WERI-Rb-1 (cell line): ENCODE data around the gene ROBO1.

Experiments
- DNase-seq: peaks from one replicate; pipeline ENCODE4 v3.0.0-alpha.2; 2020
- H3K27ac ChIP-seq: fragments of 250-450 bp; sonication (Bioruptor Pico); 2 replicates; pipeline ENCODE4 v1.5.1; 2020; ENCODE audit warnings: mild to moderate bottlenecking, moderate library complexity
- H3K27me3 ChIP-seq: fragments of 250-450 bp; sonication (Bioruptor Pico); 2 replicates; pipeline ENCODE4 v1.5.1; 2021; ENCODE audit warnings: mild to moderate bottlenecking, low read depth, moderate library complexity; ENCODE audit not compliant: insufficient read depth, severe bottlenecking
- H3K36me3 ChIP-seq: fragments of 250-450 bp; sonication (Bioruptor Pico); 2 replicates; pipeline ENCODE4 v1.5.1; 2020; ENCODE audit warnings: mild to moderate bottlenecking, moderate library complexity
- H3K4me3 ChIP-seq: 2 replicates; pipeline ENCODE4 v1.5.1; 2011; ENCODE audit warnings: low read depth, mild to moderate bottlenecking, control low read depth, low read length
- H3K9me3 ChIP-seq: fragments of 250-450 bp; sonication (Bioruptor Pico); 2 replicates; pipeline ENCODE4 v1.5.1; 2021; ENCODE audit warnings: mild to moderate bottlenecking, moderate library complexity; ENCODE audit not compliant: severe bottlenecking
- TF ChIP-seq, protein P1 (sequence below): IDR thresholded peaks from 2 replicates; pipeline ENCODE4 v1.5.1; 2011; ENCODE audit warnings: low read depth, mild to moderate bottlenecking, control low read depth, inconsistent platforms, low read length

ROBO1 gene

DNA sequence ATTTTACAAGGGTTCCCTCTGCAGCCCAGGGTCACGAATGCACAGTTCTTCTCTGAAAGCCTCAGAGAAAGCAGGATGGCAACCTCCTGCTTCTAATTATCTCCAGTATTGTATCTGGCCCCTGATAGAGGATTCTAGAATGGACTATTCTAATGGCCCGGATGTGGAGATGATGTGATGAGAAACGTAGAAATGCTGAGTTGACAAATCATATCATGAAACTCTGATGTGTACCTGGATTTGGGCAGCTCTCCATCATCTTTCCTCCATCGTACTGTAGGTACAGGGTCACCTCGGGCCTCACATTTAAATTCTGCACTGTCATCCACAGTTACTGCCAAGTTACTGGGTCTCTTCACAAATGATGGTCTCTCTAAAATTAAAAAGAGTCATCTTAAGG lies 1050.8 kb downstream of the ROBO1 start:
- no peak overlapping the region for H3K4me3 ChIP-seq
- TF ChIP-seq, protein P1, sequence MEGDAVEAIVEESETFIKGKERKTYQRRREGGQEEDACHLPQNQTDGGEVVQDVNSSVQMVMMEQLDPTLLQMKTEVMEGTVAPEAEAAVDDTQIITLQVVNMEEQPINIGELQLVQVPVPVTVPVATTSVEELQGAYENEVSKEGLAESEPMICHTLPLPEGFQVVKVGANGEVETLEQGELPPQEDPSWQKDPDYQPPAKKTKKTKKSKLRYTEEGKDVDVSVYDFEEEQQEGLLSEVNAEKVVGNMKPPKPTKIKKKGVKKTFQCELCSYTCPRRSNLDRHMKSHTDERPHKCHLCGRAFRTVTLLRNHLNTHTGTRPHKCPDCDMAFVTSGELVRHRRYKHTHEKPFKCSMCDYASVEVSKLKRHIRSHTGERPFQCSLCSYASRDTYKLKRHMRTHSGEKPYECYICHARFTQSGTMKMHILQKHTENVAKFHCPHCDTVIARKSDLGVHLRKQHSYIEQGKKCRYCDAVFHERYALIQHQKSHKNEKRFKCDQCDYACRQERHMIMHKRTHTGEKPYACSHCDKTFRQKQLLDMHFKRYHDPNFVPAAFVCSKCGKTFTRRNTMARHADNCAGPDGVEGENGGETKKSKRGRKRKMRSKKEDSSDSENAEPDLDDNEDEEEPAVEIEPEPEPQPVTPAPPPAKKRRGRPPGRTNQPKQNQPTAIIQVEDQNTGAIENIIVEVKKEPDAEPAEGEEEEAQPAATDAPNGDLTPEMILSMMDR = no peak
- H3K36me3 ChIP-seq = peaks cover 51% of the 10 kb centered on the region
- no peaks in the 10 kb centered on the region for H3K9me3 ChIP-seq
- H3K27ac ChIP-seq = no peak overlapping the region
- no peak for DNase-seq
- no peaks in the 10 kb centered on the region for H3K27me3 ChIP-seq

DNA sequence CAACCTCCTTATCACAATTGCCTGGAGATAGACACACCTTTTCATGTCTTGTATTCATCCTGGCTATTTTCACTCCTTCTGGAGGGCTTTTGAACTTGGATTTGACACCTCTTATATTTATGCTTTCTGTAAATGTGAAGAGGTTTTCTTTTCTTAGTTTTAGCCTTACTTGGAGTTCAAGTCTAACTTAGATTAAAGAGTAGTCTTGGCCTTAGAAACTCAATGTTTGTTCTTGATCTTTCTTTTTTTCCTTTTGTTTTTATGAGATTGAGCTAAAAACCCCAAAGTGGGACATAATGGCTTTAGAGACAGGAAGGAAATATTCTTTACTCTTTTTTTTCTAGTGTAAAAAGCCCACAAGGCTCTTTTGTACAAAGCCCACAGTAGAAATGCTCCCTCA lies 1054.9 kb downstream of the ROBO1 start:
- Histone ChIP-seq H3K27ac (no peak overlapping the region), H3K4me3 (no peak overlapping the region), H3K36me3 (peaks cover 52% of the 10 kb centered on the region), H3K27me3 (no peaks in the 10 kb centered on the region), H3K9me3 (no peaks in the 10 kb centered on the region)
- TF ChIP-seq, protein P1 = no peak
- no peak for DNase-seq

GRCh38 chr3:78712270-78712669 lies 1055.5 kb downstream of the ROBO1 start:
- DNase-seq = no peak
- Histone ChIP-seq H3K4me3 (no peak overlapping the region), H3K36me3 (peaks cover 54% of the 10 kb centered on the region), H3K27me3 (no peaks in the 10 kb centered on the region), H3K9me3 (no peaks in the 10 kb centered on the region), H3K27ac (no peak overlapping the region)
- TF ChIP-seq, protein P1 = no peak

- H3K27ac ChIP-seq = no peak overlapping the region
- H3K27me3 ChIP-seq = no peaks in the 10 kb centered on the region
- no peak for DNase-seq
- TF ChIP-seq, protein P1 = no peak
- no peak overlapping the region for H3K4me3 ChIP-seq
- H3K9me3 ChIP-seq = no peaks in the 10 kb centered on the region
- H3K36me3 ChIP-seq = peaks cover 20% of the 10 kb centered on the region
Measured at GRCh38 chr3:78708565-78709073, 1059.2 kb downstream of the ROBO1 start.

DNA sequence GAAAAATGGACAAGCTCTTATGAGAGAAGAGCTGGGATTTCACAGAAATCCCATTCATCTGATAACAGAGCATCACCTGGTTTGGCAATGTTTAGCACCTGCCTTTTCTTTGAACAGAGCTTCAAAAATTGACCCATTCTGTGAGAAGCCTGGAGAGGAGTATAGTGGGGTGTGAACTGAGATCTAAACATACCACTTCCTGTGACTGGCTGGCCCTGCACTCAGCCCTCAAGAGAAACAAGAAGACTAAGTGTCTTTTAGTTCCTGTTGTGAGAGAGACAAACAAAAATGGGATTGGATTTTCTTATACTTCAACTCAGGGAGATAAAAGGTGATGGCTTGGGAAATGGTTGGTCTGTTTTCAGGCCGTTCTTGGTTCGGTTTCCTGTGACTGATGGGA lies 1060.2 kb downstream of the ROBO1 start:
- TF ChIP-seq, protein P1 = no peak
- no peaks in the 10 kb centered on the region for H3K9me3 ChIP-seq
- H3K27me3 ChIP-seq = no peaks in the 10 kb centered on the region
- no peak overlapping the region for H3K27ac ChIP-seq
- H3K4me3 ChIP-seq = no peak overlapping the region
- H3K36me3 ChIP-seq = peaks cover 12% of the 10 kb centered on the region
- DNase-seq = no peak

DNA sequence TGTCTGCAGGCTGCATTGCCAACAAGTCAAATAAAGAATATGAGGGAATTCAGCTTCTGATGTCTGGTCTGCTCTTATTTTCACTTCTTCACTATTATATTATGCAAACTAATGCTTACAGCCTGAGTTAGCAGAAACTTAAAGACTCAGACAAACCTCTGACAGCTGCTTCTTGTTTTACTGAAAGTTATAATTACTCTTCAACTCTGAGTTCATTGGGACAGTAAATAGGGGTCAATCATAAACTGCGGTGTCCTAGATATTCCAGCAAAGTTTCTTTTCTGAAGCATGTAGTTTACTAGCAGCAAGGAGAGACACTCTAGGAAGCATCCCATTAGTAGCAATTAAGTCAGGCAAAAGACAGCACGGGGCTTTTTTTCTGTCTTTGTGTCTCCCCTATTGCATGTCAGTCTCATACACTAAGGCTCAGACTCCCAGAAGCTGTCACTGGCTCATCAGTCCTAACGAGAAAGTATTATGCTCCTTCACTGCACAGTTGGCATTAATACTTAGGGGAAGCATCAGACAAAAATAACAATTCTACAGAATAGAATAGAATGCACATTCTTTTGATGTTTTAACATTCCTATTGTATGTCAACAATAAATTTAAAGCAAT lies 1060.8 kb downstream of the ROBO1 start:
- no peak for DNase-seq
- no peak overlapping the region for H3K4me3 ChIP-seq
- no peak overlapping the region for H3K27ac ChIP-seq
- TF ChIP-seq, protein P1 = no peak
- no peaks in the 10 kb centered on the region for H3K9me3 ChIP-seq
- H3K36me3 ChIP-seq = peaks cover 6% of the 10 kb centered on the region
- H3K27me3 ChIP-seq = no peaks in the 10 kb centered on the region
